BLaER1 (cell line): ENCODE data around the gene PDLIM4.

Experiments used
- H3K27ac ChIP-seq: shearing (Covaris generic); formaldehyde crosslinking; 2 replicates; pipeline ENCODE4 v1.8.1; 2022
- H3K27me3 ChIP-seq: shearing (Covaris generic); formaldehyde crosslinking; 2 replicates; pipeline ENCODE4 v1.8.1; 2022
- H3K36me3 ChIP-seq: shearing (Covaris generic); formaldehyde crosslinking; 2 replicates; pipeline ENCODE4 v1.8.1; 2022
- H3K4me1 ChIP-seq: shearing (Covaris generic); formaldehyde crosslinking; 2 replicates; pipeline ENCODE4 v1.8.1; 2022
- H3K4me2 ChIP-seq: shearing (Covaris generic); formaldehyde crosslinking; 2 replicates; pipeline ENCODE4 v1.8.1; 2022
- H3K4me3 ChIP-seq: shearing (Covaris generic); formaldehyde crosslinking; 2 replicates; pipeline ENCODE4 v1.8.1; 2022
- H3K9ac ChIP-seq: shearing (Covaris generic); formaldehyde crosslinking; 2 replicates; pipeline ENCODE4 v1.8.1; 2022
- H3K9me3 ChIP-seq: shearing (Covaris generic); formaldehyde crosslinking; 2 replicates; pipeline ENCODE4 v1.8.1; 2022
- H4K20me1 ChIP-seq: shearing (Covaris generic); formaldehyde crosslinking; 2 replicates; pipeline ENCODE4 v1.8.1; 2022
- Cebpa-rat ChIP-seq: shearing (Covaris generic); IDR thresholded peaks from 2 replicates; pipeline ENCODE4 v1.8.1; 2022

PDLIM4 gene

DNA sequence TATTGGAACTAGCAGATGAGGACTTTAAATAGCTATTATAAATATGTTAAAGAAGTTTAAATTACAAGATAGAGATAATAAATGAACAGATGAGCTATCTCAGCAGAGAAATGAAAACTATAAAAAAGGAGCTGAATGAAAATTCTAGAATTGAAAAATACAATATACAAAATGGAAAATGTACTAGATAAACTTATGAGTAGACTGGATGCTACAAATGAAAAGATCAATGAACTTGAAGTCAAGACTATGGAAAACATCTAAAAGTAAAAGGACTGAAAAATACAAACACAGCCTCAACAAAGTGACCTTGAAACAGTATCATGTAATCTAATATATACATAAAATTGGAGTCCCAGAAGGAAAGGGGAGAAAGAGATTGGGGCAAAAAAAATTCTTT lies 10.7 kb upstream of the PDLIM4 start:
- Histone ChIP-seq H3K27ac (no peak overlapping the region), H3K4me2 (no peak overlapping the region), H3K27me3 (no peaks in the 10 kb centered on the region), H3K4me3 (no peak overlapping the region), H3K9ac (no peak overlapping the region), H3K36me3 (no peaks in the 10 kb centered on the region), H3K4me1 (peaks cover 15% of the 10 kb centered on the region), H4K20me1 (no peaks in the 10 kb centered on the region), H3K9me3 (peaks cover 39% of the 10 kb centered on the region)
- TF ChIP-seq Cebpa-rat: no peak

DNA sequence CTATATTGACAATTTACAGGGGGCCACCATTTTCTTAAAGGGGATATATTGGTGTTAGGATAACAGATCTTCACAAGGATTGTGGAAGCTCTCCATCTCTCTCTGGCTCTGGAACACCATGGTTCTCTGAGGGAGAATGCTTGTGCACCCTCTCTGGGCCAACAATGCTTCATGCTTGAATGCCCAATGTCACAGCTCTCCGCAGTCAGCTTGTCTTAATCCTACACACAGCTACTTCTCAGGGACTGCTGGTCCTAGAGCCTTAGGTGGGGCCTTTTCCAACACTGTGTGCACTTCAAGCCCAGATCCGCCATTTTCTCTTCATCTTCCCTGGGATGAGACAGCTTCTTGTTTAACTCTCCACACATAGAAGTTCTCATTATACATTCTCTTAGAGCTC lies 6.9 kb upstream of the PDLIM4 start:
- H3K9me3 ChIP-seq: peaks cover 13% of the 10 kb centered on the region

DNA sequence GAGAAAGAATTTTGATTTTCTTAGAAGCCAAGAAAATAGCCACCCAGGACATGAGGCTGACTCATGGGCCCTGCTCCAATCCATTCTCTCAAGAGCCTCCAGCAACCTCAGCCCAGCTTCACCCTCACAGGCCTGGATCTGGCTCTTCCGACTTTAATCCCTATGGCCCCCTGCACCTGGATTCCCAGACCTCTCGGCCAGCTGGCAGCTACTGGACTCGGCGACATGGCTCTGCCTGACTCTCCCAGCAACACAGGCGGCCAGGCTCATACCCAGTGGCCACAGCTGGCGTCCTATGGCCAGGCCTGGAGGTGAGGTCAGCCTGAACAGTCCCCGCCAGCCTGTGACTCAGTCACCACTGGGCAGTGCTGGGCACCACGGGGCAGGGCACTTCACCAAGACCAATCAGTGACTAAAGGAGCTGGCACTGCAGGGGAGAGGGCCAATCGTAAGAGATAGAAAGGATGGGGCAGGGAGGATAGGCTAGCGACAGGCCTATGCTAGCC lies 6.2 kb upstream of the PDLIM4 start:
- Histone ChIP-seq H3K9ac (no peak overlapping the region), H3K4me3 (no peak overlapping the region), H3K4me1 (peaks cover 7% of the 10 kb centered on the region; the same call in 1 of the 2 replicates), H3K36me3 (no peaks in the 10 kb centered on the region), H3K4me2 (no peak overlapping the region), H3K27me3 (no peaks in the 10 kb centered on the region), H4K20me1 (no peaks in the 10 kb centered on the region), H3K27ac (no peak overlapping the region), H3K9me3 (peaks cover 6% of the 10 kb centered on the region)
- no peak for TF ChIP-seq Cebpa-rat

More for the DNA sequence above, 6.9 kb upstream of the PDLIM4 start:
- no peak for TF ChIP-seq Cebpa-rat
- H3K4me2 ChIP-seq: no peak overlapping the region
- no peaks in the 10 kb centered on the region for H3K27me3 ChIP-seq
- no peak overlapping the region for H3K27ac ChIP-seq
- H3K9ac ChIP-seq: no peak overlapping the region
- H3K36me3 ChIP-seq: no peaks in the 10 kb centered on the region
- peaks cover 7% of the 10 kb centered on the region; the same call in 1 of the 2 replicates for H3K4me1 ChIP-seq
- H3K4me3 ChIP-seq: no peak overlapping the region
- no peaks in the 10 kb centered on the region for H4K20me1 ChIP-seq

DNA sequence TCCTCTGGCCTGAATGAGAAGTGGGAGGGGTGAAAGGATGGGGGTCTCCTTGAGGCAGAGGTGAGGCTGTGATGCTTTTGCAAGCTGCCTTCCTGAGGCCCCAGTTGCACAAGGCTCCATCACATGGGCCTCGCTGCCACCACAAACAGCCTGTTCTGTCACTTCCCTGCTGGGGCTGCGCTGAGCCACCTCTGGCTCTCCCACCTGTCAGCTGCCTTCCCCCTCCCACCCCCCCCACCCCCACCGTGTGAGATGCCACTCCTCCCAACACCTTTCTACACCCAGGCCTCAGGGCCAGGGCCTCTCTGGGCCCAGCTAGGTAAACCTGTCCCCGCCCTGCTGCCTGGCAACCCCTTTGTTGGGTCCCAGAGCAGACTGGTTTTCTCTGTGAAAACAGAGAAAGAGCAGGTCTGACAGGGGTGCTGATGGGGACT lies 4.5 kb upstream of the PDLIM4 start:
- Histone ChIP-seq H3K4me3 (no peak overlapping the region), H3K27ac (no peak overlapping the region), H4K20me1 (no peaks in the 10 kb centered on the region), H3K27me3 (no peaks in the 10 kb centered on the region), H3K9me3 (no peaks in the 10 kb centered on the region), H3K9ac (no peak overlapping the region), H3K4me1 (peaks cover 2% of the 10 kb centered on the region; the same call in 1 of the 2 replicates), H3K4me2 (no peak overlapping the region), H3K36me3 (no peaks in the 10 kb centered on the region)
- no peak for TF ChIP-seq Cebpa-rat

DNA sequence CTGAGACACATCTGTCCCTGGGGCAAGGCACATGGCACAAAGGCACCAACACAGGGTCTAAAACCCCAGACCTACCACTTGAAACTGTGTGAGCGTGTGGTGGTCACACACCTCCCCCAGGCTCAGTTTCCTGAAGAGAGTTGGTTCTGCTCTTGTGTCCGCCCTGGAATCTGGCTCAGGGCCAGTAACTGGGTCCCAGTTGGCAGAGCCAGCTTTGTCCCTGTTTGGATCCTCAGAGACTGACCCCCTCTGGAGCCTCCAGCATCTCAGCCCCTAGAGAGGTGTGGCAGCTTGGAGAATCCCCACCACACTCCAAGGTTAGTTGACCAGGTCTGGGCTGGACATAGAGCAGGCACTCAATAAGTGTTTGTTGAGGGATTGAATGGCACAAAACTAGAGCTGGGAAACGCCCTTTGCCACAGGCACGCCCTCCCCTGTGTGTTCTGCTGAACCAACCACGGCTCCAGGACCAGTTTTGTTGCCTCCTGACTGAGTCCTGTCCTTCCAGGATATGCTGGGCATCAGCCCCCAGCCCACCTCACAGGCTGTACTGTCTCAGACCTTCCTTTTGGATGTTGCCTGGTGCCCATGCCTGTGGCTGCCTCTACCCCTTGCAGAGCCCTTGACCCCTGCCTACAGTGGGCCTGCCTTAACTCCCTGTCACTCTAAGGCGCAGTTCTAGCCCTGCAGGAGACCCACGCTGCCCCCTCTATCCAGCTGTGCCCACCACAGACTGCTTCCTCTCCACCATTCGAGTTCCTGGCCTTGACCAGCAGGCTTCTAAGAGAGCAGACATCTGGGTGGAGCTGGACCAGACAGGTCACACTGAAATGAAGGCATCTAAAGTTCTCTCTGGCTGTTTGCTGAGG lies 3.8 kb upstream of the PDLIM4 start:
- Histone ChIP-seq H3K27me3 (no peaks in the 10 kb centered on the region), H3K9ac (no peak overlapping the region), H3K27ac (no peak overlapping the region)

DNA sequence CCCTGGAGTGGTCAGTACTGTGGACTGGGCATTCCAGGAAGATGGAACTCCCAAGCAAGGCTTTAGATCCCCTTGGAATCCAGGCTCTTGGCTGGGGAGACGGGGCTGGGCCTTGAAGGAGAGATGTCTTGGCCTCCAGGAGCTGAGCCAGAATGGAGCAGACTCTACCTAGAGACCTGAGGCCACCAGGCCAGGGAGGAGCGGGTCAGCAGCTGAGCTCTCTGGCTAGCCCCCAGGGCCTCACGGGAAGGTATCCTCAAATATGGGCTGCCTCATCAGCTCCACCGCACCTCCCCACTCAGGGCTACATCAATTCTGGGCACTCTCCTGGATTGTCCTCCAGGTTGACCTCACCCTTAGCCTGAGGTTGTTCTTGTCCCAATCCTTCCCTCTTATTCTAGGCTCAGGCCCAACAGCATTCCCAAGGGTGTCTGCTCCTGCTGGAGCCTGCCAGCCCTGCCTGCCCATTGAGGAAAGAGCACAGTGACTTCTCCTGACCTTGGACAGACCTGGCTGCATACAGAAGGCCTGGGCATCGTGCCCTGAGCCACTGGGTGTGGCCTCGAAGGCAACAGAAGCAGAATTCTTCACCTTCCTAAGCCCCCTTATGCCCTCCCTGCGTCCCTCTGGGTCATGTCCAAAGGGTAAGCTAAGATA lies 3.0 kb upstream of the PDLIM4 start:
- Histone ChIP-seq H3K27ac (no peak overlapping the region), H3K4me3 (no peak overlapping the region), H3K9me3 (no peaks in the 10 kb centered on the region), H4K20me1 (no peaks in the 10 kb centered on the region), H3K27me3 (no peaks in the 10 kb centered on the region), H3K4me1 (no peaks in the 10 kb centered on the region), H3K36me3 (no peaks in the 10 kb centered on the region), H3K4me2 (no peak overlapping the region), H3K9ac (no peak overlapping the region)
- TF ChIP-seq Cebpa-rat: no peak

More for the DNA sequence above, 3.8 kb upstream of the PDLIM4 start:
- H3K9me3 ChIP-seq: no peaks in the 10 kb centered on the region
- H4K20me1 ChIP-seq: no peaks in the 10 kb centered on the region
- no peak for TF ChIP-seq Cebpa-rat
- H3K4me1 ChIP-seq: no peaks in the 10 kb centered on the region
- no peak overlapping the region for H3K4me3 ChIP-seq
- H3K4me2 ChIP-seq: no peak overlapping the region
- H3K36me3 ChIP-seq: no peaks in the 10 kb centered on the region

DNA sequence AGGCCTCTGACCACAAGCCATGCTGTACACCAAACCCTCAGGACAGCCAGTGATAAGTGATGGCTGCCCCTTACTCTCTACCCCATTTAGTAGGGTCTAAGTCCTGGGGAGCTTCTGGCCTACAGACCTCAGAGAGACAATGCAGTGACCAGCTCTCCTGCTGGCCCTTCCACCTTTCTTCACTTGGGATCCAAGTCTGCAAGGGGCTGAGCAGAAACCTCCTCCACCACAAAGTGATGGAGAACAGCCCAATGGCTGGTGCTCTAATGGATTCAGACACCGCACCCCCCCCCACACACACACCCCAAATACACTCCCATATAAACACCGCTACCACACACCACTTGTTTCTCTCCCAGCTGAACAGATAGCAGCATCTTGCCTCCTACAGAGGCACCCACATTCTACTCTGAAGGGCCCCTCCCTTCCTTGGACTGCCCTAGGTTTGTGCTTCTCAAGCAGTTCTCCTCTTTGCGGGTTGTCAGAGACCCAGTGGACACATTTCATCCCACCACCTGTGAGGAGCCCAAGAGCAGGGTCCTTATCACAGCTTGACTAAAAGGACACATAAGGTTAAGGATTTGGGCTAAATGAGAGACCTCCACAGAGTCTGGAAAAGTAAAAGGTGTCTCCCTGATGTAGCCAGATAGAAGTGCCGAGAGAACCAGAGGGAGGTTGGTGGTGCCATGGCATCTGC lies 1.3 kb upstream of the PDLIM4 start:
- no peak overlapping the region for H3K4me2 ChIP-seq
- H4K20me1 ChIP-seq: no peaks in the 10 kb centered on the region
- peaks cover 7% of the 10 kb centered on the region for H3K4me1 ChIP-seq
- H3K4me3 ChIP-seq: no peak overlapping the region
- H3K27ac ChIP-seq: no peak overlapping the region
- no peak for TF ChIP-seq Cebpa-rat
- H3K9me3 ChIP-seq: no peaks in the 10 kb centered on the region
- H3K9ac ChIP-seq: no peak overlapping the region
- H3K27me3 ChIP-seq: no peaks in the 10 kb centered on the region
- H3K36me3 ChIP-seq: no peaks in the 10 kb centered on the region

DNA sequence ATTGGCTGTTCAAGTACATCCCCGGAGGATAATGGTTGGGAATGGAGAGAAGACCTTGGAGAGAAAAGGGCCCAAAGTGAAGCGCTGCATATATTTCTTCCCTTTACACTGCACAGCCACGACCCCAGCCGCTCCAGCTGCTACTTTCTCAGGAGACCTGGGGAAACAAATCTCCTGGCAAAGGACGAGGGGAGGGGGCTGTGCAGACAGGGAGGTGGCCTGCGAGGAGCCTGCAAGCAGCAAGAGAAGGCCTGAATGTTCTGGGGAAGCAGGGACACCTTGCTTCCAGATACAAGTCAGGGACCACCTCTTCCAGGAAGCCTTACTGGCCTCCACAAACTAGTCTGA lies 739 bp upstream of the PDLIM4 start:
- Histone ChIP-seq H3K27ac (no peak overlapping the region), H3K9me3 (no peaks in the 10 kb centered on the region), H3K9ac (no peak overlapping the region), H4K20me1 (no peaks in the 10 kb centered on the region), H3K27me3 (no peaks in the 10 kb centered on the region), H3K4me1 (peaks cover 7% of the 10 kb centered on the region), H3K4me2 (no peak overlapping the region), H3K4me3 (no peak overlapping the region), H3K36me3 (no peaks in the 10 kb centered on the region)
- no peak for TF ChIP-seq Cebpa-rat

DNA sequence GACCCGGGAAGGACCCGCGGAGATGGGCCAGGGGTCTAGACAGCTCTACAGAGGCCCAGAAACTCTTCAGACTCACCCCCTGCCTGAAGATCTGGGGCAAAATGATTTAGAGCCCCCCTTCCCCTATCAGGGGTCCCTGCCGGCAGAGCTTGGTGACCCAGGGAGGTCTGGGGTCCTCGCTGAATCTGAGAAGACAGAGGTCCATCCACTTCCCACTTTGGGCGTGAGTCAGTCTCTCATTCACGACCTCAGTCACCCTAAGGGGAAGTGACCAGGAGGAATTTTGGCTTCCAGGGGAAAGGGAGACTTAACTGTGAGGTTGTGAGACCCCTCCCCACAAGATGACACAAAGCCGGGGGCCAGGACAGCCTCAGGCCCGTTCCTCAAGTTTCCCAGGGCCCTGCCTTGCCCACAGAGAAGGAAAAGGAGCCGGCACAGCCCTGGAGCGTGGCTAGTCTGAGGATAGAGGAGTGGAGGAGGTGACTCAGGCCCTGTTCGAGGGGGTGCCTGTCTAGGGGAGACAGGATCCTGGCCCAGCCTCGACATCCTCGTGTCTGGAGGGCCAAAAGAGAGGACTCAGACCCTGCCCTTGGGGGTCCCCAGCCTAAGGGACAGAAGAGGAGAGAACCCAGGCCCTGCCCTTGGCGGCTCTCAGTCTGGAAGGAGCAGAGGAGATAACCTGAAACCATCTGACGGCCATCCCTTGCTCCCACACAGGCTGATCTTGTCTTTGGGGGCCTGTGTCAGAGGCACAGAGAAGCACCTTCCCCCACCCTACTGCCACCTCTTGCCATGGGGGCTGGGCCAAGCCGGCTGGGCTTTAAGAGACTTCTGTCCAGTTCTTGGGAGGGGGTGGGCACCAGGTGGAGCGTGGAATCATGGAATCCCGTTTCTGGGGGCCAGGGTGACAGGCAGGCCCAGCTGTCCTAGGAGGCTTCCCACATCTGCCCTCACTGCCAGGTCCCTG lies 889 bp downstream of the PDLIM4 start:
- Histone ChIP-seq H3K9me3 (no peaks in the 10 kb centered on the region), H3K4me1 (peaks cover 10% of the 10 kb centered on the region), H3K36me3 (no peaks in the 10 kb centered on the region), H3K9ac (no peak overlapping the region), H3K4me3 (no peak overlapping the region), H3K27me3 (no peaks in the 10 kb centered on the region), H3K27ac (no peak overlapping the region), H3K4me2 (no peak overlapping the region), H4K20me1 (no peaks in the 10 kb centered on the region)
- no peak for TF ChIP-seq Cebpa-rat
